NCI-H2107 (cell line): Measurements from ENCODE around the gene LRRC1.

Source experiments
- DNase-seq: peaks from one replicate; lab custom pipeline; 2025; lab: John Stamatoyannopoulos, UW

LRRC1 gene

DNA sequence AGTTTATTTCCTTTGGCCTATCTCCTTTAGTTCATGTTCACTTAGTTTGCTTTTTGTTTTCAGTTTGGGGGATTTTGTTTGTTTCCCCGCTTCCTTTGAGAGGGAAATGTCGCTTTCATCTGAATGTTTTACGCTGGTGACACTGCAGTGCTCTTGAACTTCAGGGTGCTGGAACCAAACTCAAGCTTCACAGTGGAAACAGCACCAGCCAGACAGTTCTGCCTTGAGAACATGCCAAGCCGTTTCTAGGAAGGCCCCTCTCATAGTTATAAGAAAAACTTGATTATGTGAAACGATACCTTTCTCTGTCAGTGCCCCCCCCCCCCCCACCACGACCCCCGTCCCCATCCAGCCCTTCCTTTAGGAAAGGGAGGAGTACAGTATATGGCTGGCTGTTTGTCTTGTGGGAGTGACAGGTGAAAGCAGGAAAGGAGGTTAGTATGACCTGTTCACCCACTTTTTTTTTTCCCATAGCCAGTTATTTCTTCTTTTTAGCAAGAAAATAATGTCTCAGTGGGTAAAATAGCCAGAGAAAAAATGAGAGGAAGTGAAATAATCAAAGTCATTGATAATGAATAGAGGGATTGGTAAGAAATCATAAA, 130.1 kb downstream of the LRRC1 start:
- no peak for DNase-seq

GRCh38 chr6:53925891-53926290, 131.1 kb downstream of the LRRC1 start:
- DNase-seq, result no peak

- no peak for DNase-seq
Observed at GRCh38 chr6:53926505-53926904, 131.7 kb downstream of the LRRC1 start.

- no peak for DNase-seq
Observed at GRCh38 chr6:53928641-53929040, 133.8 kb downstream of the LRRC1 start.

DNA sequence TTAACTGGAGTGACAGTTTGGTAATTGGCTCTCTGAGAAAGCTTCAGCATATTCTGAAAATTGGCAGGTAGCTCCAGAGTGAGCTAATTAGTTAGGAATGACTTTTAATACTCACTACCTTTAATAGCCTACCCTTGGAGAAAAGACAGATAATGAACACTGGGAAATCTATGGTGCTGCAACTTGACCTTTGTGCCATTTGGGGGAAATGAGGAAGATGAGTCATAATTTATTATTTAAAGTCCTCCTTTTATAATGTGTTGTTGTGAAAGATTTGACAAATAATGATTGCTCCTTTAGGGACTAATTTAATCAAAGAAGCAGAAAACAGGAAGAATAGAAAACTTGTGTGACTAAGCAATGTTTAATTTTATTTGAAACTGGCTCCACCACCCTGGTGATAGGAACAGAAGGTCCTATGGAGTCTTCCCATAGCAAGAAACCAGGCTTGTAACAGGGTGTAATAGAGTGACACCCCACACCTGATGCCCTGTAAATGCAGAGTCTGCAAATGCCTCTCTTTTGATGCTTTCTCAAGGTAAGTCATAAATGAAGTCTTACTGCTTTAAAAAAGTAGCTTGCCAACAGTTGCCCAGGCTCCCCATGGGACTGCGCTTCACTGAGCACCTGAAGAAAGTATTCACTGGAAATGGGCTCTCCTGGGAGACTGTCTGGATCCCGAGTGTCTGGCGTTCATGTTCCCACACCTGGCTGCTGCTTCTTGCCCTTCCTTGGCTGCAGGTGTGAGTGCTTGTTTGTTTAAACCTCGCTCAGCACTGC, 134.4 kb downstream of the LRRC1 start:
- DNase-seq, result no peak

GRCh38 chr6:53929821-53930120, 135.0 kb downstream of the LRRC1 start:
- DNase-seq, result no peak

DNA sequence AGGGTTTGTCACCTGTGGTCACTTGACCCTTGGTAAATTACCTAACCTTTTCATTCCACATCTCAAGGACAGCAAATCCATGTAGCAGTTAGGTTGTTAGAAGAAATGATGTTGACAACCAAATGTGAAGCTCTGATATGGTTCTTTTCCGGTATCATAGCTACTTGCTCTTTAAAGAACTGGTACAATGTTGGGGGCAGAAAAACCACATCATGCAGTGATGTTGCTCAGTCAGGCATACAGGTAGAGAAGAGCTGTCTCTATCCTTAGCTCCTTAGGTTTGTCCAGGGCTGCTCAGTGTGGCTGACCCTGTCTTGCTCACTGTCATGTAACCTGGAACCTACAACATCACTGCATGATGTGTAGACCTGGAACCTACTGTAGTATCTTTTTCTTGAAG, 135.5 kb downstream of the LRRC1 start:
- DNase-seq, result no peak

GRCh38 chr6:53931086-53931485, 136.3 kb downstream of the LRRC1 start:
- DNase-seq, result no peak

- DNase-seq, result no peak
Observed at GRCh38 chr6:53932516-53932915, 137.7 kb downstream of the LRRC1 start.

DNA sequence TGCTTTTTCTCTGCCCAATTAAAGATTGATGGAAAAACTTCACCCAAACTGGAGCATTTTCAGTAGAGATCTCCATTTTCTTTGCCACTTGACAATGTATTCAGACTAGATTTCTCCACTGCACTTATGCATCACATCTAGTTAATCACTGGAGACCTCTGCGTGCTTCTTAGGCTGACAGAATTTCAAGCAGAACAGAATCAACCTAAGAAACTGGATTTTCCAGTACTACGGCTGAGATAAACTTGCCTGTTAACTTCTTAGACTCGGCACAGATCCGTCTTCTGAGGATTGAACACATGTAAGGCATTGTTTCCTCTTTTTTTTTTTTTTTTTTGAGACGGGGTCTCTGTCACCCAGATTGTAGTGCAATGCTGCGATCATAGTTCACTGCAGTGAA, 139.2 kb downstream of the LRRC1 start:
- DNase-seq, result no peak

GRCh38 chr6:53937461-53937860, 142.7 kb downstream of the LRRC1 start:
- no peak for DNase-seq

DNA sequence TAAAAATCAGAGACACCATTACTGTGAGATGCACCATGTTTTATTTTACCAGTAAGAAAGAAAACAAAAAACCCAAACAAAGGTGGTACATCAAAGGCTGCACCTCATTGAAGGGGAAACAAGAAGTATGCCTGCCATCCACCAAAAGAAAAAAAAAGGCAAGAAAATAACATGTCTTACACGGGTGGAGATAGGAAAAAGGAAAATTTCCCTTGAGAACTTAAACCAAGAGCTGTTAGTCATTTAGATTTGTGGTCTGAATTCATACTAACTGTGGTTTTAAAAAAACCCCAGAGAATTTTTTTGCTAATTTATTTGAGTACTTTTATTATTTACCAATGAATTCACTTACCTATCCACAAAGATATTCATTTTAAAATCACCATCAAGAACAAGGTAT, 144.0 kb downstream of the LRRC1 start:
- no peak for DNase-seq

DNA sequence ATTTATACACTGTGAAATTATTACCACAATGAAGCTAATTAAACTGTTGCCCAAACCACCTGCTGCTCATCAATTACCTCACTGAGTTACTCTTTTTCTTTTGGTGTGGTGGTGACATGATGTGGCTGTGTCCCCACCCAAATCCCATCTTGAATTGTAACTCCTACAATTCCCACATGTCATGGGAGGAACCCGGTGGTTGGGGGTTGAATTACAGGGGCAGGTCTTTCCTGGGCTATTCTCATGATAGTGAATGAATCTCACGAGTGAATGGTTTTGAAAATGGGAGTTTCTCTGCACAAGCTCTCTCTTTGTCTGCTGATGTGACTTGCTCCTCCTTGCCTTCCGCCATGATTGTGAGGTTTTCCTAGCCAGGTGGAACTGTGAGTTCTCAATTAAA, 145.0 kb downstream of the LRRC1 start:
- DNase-seq, result no peak

- no peak for DNase-seq
Observed at GRCh38 chr6:53943395-53943794, 148.6 kb downstream of the LRRC1 start.

DNA sequence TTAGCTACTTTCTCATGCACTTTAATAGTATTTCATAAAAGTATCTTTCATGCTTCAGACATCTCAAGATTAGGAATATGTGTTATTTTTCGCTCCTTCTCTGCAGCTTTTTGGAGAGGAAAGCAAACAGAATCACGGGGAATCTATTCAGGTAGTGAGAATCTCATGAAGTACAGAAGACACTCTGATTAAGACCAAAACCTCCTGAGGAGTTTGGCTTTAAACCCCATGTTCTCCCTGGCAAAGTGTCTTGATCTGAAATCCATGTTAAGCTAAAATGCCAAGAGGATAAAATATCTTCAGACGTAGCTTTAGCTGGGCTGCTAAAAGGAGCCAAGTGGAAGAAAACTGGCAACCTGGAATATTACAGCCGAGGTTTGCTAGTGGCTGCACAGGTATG, 149.3 kb downstream of the LRRC1 start:
- no peak for DNase-seq

- DNase-seq, result no peak
Observed at GRCh38 chr6:53944543-53944942, 149.7 kb downstream of the LRRC1 start.

DNA sequence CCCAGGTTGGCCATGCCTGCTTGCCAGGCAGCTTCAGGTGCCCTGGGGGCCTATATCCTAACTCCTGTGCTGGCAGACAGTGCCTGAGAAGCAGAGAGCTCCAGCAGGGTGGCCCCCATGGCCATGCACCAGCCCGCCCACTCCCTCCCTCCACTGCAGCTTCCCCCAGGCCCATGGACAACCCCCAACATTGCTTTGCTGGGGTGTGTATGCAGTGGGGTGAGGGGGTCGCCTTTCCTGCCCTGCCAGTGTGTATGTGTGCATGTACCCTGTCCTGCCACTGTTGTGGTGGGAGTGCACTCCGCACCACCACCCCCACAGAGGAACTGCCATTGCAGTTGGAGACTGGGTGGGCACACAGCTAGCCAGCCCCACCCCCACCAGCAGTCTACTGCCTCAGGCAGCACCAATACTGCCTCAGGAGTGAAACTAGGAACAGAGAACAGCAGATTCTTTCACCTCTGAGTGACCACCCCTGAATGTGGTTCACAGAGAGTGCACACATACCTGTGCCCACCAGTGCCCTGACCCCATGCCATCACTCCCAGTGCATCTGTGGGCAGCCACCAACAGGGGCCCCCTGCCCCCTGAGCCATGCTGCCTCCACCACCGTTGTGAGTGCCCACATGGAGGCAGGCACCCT, 151.1 kb downstream of the LRRC1 start:
- no peak for DNase-seq

DNA sequence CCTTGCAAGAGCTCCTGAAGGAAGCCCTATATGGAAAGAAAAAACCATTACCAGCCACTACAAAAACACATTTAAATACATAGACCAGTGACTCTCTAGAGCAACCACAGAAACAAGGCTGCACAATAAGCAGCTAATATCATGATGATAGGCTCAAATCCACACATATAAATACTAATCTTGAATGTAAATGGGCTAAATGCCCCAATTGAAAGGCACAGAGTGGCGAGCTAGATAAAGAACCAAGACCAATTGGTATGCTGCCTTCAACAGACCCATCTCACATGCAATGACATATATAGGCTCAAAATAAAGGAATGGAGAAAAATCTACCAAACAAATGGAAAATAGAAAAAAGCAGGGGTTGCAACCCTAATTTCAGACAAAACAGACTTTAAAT, 153.0 kb downstream of the LRRC1 start:
- no peak for DNase-seq

- DNase-seq, result no peak
Observed at GRCh38 chr6:53951383-53951782, 156.6 kb downstream of the LRRC1 start.

- DNase-seq, result peak; percentile 19
Observed at GRCh38 chr6:53956068-53956711, 161.4 kb downstream of the LRRC1 start.

DNA sequence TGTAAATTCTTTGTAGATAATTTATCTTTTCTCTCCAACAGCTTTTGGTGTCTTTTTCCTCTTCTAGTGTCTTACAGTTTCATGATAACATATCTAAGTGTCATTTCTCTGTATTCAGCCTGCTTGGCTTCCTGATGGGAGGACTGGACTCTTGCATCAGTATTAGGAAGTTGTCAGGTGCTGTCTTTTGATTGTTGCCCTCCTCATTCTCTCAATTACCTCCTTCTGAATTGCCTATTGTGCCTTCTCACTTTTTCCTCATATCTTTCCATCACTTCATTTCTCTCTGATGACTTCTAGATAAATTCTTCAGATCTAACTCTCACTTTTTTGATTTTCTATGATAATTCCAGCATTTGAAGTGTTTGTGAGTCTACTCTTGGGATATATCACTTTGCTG, 162.0 kb downstream of the LRRC1 start:
- no peak for DNase-seq

- DNase-seq, result no peak
Observed at GRCh38 chr6:53959717-53960116, 164.9 kb downstream of the LRRC1 start.

GRCh38 chr6:53960311-53960710, 165.5 kb downstream of the LRRC1 start:
- no peak for DNase-seq
